OCI-LY3 (cell line): ENCODE measurements around the gene FNDC3A.

ENCODE experiments used
- H2AFZ ChIP-seq: fragments of 200-600, 300-600 bp; shearing (Covaris generic); 2 replicates; pipeline ENCODE4 v1.6.0; 2014; ENCODE audit warnings: antibody characterized with exemption, low read depth, low read length
- H3K27ac ChIP-seq: fragments of 200-600, 300-600 bp; sonication (generic); 2 replicates; pipeline ENCODE4 v1.5.1; 2014; ENCODE audit warnings: mild to moderate bottlenecking, low read length, moderate library complexity, mixed read lengths
- H3K27me3 ChIP-seq: fragments of 200-600, 300-600 bp; sonication (generic); 2 replicates; pipeline ENCODE4 v1.6.1; 2014; ENCODE audit warnings: low read depth, low read length, mixed read lengths
- H3K36me3 ChIP-seq: fragments of 200-600, 300-600 bp; sonication (generic); replicated peaks from 2 replicates; pipeline ENCODE3; 2014; ENCODE audit warnings: low read depth, low read length, mixed read lengths
- H3K4me1 ChIP-seq: fragments of 300-600, 200-600 bp; sonication (generic); 2 replicates; pipeline ENCODE4 v1.6.1; 2014; ENCODE audit warnings: low read length, mixed read lengths
- H3K4me2 ChIP-seq: fragments of 200-600, 300-600 bp; sonication (generic); 2 replicates; pipeline ENCODE4 v1.6.1; 2014; ENCODE audit warnings: low read length, mixed read lengths
- H3K4me3 ChIP-seq: fragments of 300-600, 200-600 bp; sonication (generic); 2 replicates; pipeline ENCODE4 v1.5.1; 2014; ENCODE audit warnings: antibody characterized with exemption, mild to moderate bottlenecking, low read length, moderate library complexity
- H3K79me2 ChIP-seq: fragments of 300-600, 200-600 bp; shearing (Covaris generic); 2 replicates; pipeline ENCODE4 v1.6.1; 2014; ENCODE audit warnings: mild to moderate bottlenecking, low read length, mixed read lengths
- H3K9ac ChIP-seq: fragments of 300-600, 200-600 bp; shearing (Covaris generic); 2 replicates; pipeline ENCODE4 v1.6.0; 2014; ENCODE audit warnings: mild to moderate bottlenecking, low read length, moderate library complexity
- H3K9me3 ChIP-seq: fragments of 200-600, 300-600 bp; shearing (Covaris generic); 2 replicates; pipeline ENCODE4 v1.6.1; 2014; ENCODE audit warnings: low read length, mixed read lengths; ENCODE audit not compliant: insufficient read depth
- H4K20me1 ChIP-seq: fragments of 200-600, 300-600 bp; sonication (generic); 2 replicates; pipeline ENCODE4 v1.6.1; 2016; ENCODE audit warnings: low read length, mixed read lengths; ENCODE audit not compliant: insufficient read depth
- EZH2phosphoT487 ChIP-seq: fragments of 200-600 bp; shearing (Covaris generic); IDR thresholded peaks from 2 replicates; pipeline ENCODE4 v1.6.1; 2018; ENCODE audit warnings: antibody characterized with exemption, mixed run types, low read depth
- TF ChIP-seq, protein P1 (sequence below): fragments of 200-600, 300-600 bp; sonication (generic); IDR thresholded peaks from 2 replicates; pipeline ENCODE4 v1.5.1; 2014; ENCODE audit warnings: antibody characterized with exemption, low read length, low read depth

The FNDC3A gene

DNA sequence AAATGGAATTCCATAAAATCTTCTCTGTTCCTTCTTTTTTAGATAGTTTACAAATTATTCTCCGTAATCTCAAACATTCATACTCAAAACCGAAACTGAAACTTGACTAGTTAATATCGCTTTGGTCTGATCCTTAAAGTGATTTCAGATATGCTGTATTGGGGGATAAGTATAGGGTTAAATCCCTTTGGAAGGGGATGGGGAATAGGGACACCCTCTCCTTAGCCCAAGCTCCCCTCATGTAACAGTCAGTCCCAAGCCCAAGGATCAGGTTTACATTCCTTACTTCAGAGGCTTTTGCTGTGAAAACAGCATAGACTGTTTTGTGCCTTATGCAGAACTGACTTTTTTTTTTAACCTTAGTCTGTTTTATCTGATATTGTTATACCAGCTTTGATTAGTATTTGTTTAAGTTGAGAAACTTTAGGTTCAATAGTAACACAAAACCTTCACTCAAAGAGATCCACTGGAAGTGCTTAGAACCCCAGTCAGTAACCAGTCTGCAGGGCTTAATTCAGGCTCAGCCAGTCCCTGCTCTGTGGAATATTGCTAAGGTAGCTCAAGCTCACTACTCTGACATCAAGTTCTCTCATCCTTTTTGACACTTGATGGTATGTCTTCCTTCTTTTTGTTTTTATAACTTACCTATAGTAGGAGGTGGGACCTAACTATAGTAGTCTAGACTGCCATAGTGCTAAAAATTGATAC is 282.5 kb downstream of the FNDC3A start:
- no peaks in the 10 kb centered on the region for H3K79me2 ChIP-seq
- no peak overlapping the region for H2AFZ ChIP-seq
- H4K20me1 ChIP-seq = no peaks in the 10 kb centered on the region
- no peak overlapping the region for H3K27ac ChIP-seq
- H3K27me3 ChIP-seq = no peaks in the 10 kb centered on the region
- H3K4me1 ChIP-seq = peaks cover 13% of the 10 kb centered on the region
- no peak for TF ChIP-seq EZH2phosphoT487
- TF ChIP-seq, protein P1, sequence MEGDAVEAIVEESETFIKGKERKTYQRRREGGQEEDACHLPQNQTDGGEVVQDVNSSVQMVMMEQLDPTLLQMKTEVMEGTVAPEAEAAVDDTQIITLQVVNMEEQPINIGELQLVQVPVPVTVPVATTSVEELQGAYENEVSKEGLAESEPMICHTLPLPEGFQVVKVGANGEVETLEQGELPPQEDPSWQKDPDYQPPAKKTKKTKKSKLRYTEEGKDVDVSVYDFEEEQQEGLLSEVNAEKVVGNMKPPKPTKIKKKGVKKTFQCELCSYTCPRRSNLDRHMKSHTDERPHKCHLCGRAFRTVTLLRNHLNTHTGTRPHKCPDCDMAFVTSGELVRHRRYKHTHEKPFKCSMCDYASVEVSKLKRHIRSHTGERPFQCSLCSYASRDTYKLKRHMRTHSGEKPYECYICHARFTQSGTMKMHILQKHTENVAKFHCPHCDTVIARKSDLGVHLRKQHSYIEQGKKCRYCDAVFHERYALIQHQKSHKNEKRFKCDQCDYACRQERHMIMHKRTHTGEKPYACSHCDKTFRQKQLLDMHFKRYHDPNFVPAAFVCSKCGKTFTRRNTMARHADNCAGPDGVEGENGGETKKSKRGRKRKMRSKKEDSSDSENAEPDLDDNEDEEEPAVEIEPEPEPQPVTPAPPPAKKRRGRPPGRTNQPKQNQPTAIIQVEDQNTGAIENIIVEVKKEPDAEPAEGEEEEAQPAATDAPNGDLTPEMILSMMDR = no peak
- H3K4me3 ChIP-seq = peak overlapping the region; percentile 62
- peaks cover 36% of the 10 kb centered on the region for H3K36me3 ChIP-seq
- H3K4me2 ChIP-seq = peak overlapping the region; percentile 65
- H3K9me3 ChIP-seq = no peaks in the 10 kb centered on the region
- no peak overlapping the region for H3K9ac ChIP-seq
